Ecto neural progenitor cell (in vitro differentiated cells): ENCODE data around the gene PCSK4.

ENCODE experiments used
- DNase-seq: peaks from one replicate; pipeline ENCODE4 v3.0.0-alpha.2; 2018; ENCODE audit warnings: low spot score

The PCSK4 gene

DNA sequence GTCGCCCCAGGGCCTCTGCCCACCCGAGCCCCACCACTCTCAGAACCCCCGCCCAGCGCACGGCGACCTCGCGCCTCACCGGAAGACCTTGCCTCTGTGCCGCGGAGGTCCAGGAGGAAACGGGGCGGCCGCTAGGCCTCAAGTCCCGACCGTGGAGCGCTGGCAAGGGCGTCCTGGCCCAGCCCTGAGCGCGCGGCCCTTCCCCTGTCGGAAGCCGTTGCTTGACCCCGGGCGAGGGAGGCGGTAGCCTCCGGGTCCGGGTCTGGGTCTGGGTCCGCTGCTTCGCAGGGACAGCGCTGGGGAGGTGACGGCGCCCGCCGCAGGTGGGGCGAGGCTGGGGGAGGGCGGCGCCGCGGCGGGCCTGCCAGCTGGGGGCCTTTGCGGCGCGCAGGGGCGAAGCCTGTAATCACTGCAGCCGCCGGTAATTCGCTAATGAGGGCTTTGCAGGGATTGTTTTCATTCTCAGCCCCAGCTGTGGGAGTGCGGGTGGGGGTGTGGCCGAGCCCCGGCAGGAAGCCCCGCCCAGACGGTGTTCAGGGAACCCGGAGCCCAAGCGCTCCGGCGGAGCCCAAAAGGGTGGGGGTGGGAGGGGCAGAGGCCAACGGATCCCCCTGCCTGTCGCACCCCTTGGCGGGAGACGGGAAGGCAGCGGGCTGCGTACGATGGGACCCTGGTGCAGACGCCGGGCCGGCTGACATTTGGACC, 19.7 kb downstream of the PCSK4 start:
- peak; percentile 83 for DNase-seq

DNA sequence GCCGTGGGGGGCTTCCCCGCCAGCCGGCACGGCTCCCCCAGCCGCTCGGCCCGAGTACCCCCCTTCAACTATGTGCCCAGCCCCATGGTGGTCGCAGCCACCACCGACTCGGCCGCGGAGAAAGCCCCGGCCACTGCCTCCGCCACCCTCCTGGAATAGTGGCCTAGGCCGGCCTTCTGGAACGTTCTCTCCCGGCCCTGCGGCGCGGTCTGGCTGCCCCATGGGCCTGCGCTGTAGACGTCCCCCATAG, 20.2 kb downstream of the PCSK4 start:
- DNase-seq = no peak

DNA sequence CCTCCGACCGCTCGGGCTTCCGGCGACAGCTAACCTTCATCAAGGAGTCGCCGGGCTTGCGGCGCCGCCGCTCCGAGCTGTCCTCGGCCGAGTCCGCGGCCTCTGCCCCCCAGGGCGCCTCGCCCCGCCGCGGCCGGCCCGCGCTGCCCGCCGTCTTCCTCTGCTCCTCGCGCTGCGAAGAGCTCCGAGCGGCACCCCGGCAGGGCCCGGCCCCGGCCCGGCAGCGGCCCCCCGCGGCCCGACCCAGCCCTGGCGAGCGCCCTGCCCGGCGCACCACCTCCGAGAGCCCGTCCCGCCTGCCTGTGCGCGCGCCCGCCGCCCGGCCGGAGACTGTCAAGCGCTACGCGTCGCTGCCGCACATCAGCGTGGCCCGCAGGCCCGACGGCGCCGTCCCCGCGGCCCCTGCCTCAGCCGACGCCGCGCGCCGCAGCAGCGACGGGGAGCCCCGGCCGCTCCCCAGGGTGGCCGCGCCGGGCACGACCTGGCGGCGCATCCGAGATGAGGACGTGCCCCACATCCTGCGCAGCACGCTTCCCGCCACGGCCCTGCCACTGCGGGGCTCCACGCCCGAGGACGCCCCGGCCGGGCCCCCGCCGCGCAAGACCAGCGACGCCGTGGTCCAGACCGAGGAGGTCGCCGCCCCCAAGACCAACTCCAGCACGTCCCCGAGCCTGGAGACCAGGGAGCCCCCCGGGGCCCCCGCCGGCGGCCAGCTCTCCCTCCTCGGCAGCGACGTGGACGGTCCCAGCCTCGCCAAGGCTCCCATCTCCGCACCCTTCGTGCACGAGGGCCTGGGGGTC, 20.7 kb downstream of the PCSK4 start:
- DNase-seq = no peak

- peak; percentile 73 for DNase-seq
Measured at GRCh38 chr19:1468821-1469254, 21.3 kb downstream of the PCSK4 start.

GRCh38 chr19:1468274-1468820, 21.8 kb downstream of the PCSK4 start:
- DNase-seq = no peak

DNA sequence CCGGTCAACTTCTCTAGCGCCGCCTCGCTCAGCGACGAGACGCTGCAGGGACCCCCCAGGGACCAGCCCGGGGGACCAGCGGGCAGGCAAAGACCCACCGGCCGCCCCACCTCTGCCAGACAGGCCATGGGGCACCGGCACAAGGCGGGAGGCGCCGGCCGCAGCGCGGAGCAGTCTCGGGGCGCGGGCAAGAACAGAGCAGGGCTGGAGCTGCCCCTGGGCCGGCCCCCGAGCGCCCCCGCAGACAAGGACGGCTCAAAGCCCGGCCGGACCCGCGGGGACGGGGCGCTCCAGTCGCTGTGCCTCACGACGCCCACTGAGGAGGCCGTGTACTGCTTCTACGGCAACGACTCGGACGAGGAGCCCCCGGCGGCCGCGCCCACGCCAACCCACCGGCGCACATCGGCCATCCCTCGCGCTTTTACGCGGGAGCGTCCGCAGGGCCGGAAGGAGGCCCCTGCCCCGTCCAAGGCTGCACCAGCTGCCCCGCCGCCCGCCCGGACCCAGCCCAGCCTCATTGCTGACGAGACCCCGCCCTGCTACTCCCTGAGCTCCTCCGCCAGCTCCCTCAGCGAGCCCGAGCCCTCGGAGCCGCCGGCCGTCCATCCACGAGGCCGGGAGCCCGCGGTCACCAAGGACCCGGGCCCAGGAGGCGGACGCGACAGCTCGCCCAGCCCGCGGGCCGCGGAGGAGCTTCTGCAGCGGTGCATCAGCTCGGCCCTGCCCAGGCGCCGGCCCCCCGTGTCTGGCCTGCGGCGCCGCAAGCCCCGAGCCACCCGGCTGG, 22.5 kb downstream of the PCSK4 start:
- DNase-seq = peak; percentile 68

DNA sequence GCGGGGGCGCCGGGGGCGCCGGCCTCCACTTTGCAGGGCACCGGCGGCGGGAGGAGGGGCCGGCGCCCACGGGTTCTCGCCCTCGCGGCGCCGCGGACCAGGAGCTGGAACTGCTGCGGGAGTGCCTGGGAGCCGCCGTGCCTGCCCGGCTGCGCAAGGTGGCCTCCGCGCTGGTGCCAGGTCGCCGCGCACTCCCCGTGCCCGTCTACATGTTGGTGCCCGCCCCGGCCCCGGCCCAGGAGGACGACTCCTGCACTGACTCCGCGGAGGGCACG, 23.0 kb downstream of the PCSK4 start:
- DNase-seq = no peak

DNA sequence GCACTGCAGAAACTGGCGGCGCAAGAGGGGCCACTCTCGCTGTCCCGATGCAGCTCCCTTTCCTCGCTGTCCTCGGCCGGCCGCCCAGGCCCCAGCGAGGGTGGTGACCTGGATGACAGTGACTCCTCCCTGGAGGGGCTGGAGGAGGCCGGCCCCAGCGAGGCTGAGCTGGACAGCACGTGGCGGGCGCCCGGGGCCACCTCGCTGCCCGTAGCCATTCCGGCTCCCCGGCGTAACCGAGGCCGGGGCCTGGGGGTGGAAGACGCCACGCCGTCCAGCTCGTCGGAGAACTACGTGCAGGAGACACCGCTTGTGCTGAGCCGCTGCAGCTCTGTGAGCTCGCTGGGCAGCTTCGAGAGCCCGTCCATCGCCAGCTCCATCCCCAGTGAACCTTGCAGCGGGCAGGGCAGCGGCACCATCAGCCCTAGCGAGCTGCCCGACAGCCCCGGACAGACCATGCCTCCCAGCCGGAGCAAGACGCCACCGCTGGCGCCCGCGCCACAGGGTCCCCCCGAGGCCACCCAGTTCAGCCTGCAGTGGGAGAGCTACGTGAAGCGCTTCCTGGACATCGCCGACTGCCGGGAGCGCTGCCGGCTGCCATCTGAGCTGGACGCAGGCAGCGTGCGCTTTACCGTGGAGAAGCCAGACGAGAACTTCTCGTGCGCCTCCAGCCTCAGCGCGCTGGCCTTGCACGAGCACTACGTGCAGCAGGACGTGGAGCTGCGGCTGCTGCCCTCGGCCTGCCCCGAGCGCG, 23.5 kb downstream of the PCSK4 start:
- DNase-seq = no peak

GRCh38 chr19:1466018-1466460, 24.1 kb downstream of the PCSK4 start:
- no peak for DNase-seq

DNA sequence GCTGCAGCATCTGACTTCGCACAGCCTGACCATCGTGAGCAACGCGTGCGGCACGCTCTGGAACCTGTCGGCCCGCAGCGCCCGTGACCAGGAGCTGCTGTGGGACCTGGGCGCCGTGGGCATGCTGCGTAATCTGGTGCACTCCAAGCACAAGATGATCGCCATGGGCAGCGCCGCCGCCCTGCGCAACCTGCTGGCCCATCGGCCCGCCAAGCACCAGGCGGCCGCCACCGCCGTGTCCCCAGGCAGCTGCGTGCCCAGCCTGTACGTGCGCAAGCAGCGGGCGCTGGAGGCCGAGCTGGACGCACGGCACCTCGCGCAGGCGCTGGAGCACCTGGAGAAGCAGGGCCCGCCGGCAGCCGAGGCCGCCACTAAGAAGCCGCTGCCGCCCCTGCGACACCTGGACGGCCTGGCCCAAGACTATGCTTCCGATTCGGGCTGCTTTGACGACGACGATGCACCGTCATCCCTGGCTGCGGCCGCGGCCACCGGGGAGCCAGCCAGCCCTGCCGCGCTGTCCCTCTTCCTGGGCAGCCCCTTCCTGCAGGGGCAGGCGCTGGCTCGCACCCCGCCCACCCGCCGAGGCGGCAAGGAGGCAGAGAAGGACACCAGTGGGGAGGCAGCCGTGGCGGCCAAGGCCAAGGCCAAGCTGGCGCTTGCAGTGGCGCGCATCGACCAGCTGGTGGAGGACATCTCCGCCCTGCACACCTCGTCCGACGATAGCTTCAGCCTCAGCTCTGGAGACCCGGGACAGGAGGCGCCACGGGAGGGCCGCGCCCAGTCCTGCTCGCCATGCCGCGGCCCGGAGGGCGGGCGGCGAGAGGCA, 24.7 kb downstream of the PCSK4 start:
- peak; percentile 68 for DNase-seq

GRCh38 chr19:1461862-1462261, 28.3 kb downstream of the PCSK4 start:
- DNase-seq = no peak

DNA sequence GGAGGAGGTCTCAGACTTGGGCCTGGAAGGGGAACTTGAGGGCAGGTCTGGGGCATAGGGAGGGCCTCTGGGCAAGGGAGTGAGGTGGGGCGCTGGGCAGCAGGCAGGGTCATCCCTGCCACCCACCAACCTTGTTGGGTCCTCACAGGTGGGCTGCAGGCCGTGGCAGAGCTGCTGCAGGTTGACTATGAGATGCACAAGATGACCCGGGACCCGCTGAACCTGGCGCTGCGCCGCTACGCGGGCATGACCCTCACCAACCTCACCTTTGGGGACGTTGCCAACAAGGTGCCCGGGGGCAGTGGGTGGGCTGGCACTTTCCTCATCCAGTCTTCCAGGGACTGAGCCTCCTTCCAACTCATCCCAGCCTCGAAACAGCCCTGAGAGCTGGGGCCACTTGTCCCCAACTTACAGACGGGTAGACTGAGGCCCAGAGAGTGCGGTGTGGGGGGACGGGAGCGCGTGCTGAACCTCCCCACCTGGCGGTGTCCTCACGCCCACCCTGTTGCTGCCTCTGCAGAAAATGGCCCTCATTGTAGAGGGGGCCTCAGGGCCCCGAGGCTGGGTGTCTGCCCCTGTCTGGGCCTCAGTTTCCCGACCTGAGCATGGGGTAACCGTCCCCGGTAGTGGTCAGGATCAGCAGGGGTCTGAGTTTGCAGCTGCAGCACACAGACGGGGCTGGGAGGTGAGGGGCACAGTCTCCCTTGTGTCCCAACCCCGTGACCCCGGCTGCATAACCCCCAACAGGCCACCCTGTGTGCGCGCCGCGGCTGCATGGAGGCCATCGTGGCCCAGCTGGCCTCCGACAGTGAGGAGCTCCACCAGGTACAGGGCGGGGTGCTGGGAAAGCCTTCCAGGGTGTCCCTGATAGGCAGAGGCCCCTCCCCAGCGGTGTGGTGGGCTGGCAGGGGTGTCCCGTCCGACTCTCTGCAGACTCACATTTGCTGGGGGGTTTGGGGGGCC, 29.8 kb downstream of the PCSK4 start:
- DNase-seq = no peak

DNA sequence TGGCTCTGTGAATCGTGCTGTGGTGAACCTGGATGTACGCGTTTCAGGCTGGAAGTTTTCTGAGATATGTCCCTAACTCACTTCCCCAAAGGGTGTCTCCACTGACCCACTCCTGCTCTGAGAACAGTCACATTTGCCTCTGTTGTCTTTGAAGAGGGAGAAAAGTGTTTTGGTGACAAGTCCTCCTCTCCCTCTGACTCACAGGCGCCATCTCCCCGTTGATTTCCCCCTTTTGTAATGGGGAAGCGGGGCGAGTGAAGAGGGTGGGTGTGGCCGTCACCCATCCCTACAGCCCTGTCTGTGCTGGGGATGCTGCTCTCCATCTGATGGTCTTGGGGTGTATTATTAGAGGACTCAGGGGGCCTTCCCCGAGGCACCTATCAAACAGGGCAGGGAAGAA, 30.7 kb downstream of the PCSK4 start:
- DNase-seq = no peak

DNA sequence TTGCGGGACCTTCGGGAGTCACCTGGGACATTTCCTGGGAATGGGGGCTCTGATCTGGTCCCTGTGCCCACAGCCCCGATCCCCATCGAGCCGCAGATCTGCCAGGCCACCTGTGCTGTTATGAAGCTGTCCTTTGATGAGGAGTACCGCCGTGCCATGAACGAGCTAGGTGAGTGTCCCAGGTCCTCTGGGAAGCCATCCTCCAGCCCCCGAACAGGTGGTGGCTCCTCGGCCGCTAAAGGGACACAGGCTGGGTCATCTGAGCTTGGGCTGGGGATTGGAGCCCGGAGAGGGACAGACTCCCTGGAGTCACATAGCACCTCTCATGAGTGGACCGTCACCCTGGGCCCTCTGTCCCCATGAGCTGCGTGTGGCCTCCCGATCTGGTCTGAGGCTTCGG, 32.3 kb downstream of the PCSK4 start:
- DNase-seq = no peak

GRCh38 chr19:1457031-1457739, 33.0 kb downstream of the PCSK4 start:
- DNase-seq = no peak

DNA sequence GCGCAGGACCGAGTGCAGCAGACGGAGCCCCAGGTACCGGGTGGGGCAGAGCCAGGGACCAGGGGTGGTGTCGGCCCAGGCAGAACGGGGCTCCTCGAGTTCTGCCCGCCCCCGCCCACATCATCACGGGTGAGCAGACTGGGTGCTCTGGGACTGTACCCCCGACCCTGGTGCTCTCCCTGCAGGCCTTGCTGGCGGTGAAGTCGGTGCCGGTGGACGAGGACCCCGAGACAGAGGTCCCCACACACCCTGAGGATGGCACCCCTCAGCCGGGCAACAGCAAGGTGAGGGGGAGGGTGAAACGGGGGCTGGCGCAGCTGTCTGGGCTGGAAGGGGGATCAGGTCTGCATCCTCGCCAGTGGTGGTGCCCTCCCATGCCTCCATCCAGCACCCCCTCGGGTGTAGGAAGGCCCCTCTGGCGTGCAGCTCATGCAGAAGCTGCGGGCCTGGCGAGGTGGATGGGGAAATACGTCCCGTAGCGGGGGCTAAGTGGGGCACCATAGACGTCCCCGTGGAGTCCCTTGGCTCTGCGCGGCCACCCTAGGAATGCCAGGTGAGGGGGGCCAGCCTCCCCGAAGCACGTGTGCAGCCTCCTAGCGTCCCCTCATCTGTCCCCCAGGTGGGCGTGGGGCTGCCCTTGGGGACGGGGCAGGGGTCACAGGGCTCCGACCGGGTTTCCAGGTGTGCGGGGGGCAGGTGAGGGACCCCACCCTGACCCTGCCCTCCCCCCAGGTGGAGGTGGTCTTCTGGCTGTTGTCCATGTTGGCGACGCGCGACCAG, 33.8 kb downstream of the PCSK4 start:
- DNase-seq = no peak

GRCh38 chr19:1455336-1456120, 34.6 kb downstream of the PCSK4 start:
- peak; percentile 88 for DNase-seq

DNA sequence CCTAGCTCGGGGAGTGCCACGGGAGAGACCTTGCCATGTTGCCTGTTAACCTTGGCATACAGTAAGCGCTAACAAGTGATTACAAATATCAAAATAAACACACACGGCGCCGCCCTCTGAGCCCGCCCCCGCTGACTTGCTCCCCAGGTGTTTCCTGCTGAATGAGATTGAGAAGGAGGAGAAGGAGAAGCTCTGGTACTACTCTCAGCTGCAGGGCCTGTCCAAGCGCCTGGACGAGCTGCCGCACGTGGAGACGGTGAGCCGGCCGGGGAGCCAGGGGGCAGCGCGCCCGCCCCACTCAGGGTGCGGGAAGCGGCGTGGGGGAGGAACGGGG, 35.2 kb downstream of the PCSK4 start:
- no peak for DNase-seq
